Gastrocnemius medialis (tissue), 4 donors: Measurements from ENCODE around the gene DDI2.

Source experiments
- POLR2A ChIP-seq, 2 donors: fragments of 450-650 bp; IDR thresholded peaks; one replicate each; pipeline ENCODE4 v1.6.1; 2017; ENCODE audit warnings: antibody characterized with exemption in 2 of 2, mild to moderate bottlenecking in 2 of 2, moderate library complexity in 2 of 2
- TF ChIP-seq, protein P1 (sequence below), 5 experiments: fragments of 450-650 bp in 3 of 5; fragments of 200-600 bp in 2 of 5; sonication (generic) in 2 of 5; IDR thresholded peaks in 4 of 5; conservative IDR thresholded peaks in 1 of 5; 1 replicate in 4 of 5; 2 replicates in 1 of 5; pipeline ENCODE4 v1.5.1; 2016 to 2019; ENCODE audit warnings: antibody characterized with exemption in 5 of 5, mild to moderate bottlenecking in 3 of 5, moderate library complexity in 3 of 5

DNA sequence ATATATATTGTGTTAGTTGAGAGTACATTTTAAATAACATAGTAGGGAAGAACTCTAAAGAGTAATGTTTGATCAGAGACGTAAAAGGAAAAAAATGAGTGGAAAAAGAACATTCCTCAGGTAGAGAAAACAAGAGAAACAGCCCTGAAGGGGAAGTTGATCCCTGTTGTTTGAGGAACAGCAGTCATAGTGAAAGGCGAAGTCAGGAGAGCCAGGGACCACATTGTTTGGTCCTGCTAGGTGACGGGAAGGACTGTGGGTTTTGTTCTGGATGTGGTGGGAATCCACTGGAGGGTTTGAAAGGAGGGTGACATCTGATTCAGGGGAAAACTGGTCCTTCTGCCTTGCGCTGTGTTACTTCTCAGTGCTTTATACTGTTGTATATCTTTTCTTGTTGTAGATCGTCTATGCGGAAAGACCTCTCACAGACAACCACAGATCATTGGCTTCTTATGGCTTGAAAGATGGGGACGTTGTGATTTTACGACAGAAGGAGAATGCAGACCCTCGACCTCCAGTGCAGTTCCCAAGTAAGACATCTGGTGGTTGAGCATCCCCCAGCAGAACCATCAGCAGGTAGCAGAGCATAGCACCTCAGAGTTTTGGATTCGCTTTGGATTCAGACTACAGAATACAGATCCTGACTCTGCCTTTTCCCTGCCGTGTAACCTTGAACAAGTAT lies 9.2 kb downstream of the DDI2 start:
- no peak for TF ChIP-seq POLR2A (IDR thresholded peaks at IDR 0.05)
- TF ChIP-seq, protein P1, sequence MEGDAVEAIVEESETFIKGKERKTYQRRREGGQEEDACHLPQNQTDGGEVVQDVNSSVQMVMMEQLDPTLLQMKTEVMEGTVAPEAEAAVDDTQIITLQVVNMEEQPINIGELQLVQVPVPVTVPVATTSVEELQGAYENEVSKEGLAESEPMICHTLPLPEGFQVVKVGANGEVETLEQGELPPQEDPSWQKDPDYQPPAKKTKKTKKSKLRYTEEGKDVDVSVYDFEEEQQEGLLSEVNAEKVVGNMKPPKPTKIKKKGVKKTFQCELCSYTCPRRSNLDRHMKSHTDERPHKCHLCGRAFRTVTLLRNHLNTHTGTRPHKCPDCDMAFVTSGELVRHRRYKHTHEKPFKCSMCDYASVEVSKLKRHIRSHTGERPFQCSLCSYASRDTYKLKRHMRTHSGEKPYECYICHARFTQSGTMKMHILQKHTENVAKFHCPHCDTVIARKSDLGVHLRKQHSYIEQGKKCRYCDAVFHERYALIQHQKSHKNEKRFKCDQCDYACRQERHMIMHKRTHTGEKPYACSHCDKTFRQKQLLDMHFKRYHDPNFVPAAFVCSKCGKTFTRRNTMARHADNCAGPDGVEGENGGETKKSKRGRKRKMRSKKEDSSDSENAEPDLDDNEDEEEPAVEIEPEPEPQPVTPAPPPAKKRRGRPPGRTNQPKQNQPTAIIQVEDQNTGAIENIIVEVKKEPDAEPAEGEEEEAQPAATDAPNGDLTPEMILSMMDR (IDR thresholded peaks at IDR 0.05 in 4 of 5, conservative IDR thresholded peaks at IDR 0.05 in 1 of 5): no peak
